ENCODE results near the gene THAP11. TPM values are rescaled to one million over a fixed set of nuclear protein-coding genes. Genes with fewer than 3 reads are reported as not detected.

Gene THAP11
- total RNA-seq, 4 donors from 2014 or later = 60.2 to 101 (median 78.3) TPM

- Histone ChIP-seq H3K36me3 (peaks cover 31 to 69% (median 61%) of the 10 kb centered on the region in 4 donors), H3K27me3 (no peaks in the 10 kb centered on the region), H3K9me3 (no peaks in the 10 kb centered on the region), H3K4me1 (peaks cover 26 to 49% (median 36%) of the 10 kb centered on the region in 4 donors), H3K4me3 (peak overlapping the region; percentile 87 to 100 (median 96)), H3K27ac (replicated peaks in 1 of 4) (peak overlapping the region; percentile 83 to 91 (median 88))
- intact Hi-C loops (cut with DNase I) = loop anchor here (5.0 kb wide), 1 partner anchor 56 kb away; no protein-coding TSS in a partner anchor
- no peak for DNase-seq (ENCODE audit: extremely low spot score)
- TF ChIP-seq POLR2A (IDR thresholded peaks at IDR 0.05; ENCODE audit: low read depth) = no peak
- no peak for TF ChIP-seq CTCF (IDR thresholded peaks at IDR 0.05)
- TF ChIP-seq EP300 (IDR thresholded peaks at IDR 0.05) = no peak
- no peak for TF ChIP-seq POLR2AphosphoS5 (IDR thresholded peaks at IDR 0.05)
- 14% methylated on average over 23 of the region's 23 CpGs for WGBS
Measured at GRCh38 chr16:67873435-67874370, 31.6 kb downstream of the THAP11 start.

GRCh38 chr16:67874372-67874771 is 32.3 kb downstream of the THAP11 start:
- Histone ChIP-seq H3K4me1 (peaks cover 26 to 46% (median 36%) of the 10 kb centered on the region in 4 donors), H3K27ac (replicated peaks in 1 of 4) (no peak overlapping the region), H3K4me3 (peak overlapping the region; percentile 87 to 100 (median 96)), H3K36me3 (peaks cover 35 to 69% (median 61%) of the 10 kb centered on the region in 4 donors), H3K9me3 (no peaks in the 10 kb centered on the region), H3K27me3 (no peaks in the 10 kb centered on the region)
- intact Hi-C loops (cut with DNase I) = loop anchor here (5.0 kb wide), 1 partner anchor 57 kb away; no protein-coding TSS in a partner anchor
- no peak for TF ChIP-seq POLR2A (IDR thresholded peaks at IDR 0.05; ENCODE audit: low read depth)
- TF ChIP-seq POLR2AphosphoS5 (IDR thresholded peaks at IDR 0.05) = no peak
- TF ChIP-seq EP300 (IDR thresholded peaks at IDR 0.05) = no peak
- TF ChIP-seq CTCF (IDR thresholded peaks at IDR 0.05) = no peak
- DNase-seq (ENCODE audit: extremely low spot score) = no peak
- 46% methylated on average over 3 of the region's 3 CpGs for WGBS

- DNase-seq (ENCODE audit: extremely low spot score) = no peak
- H3K9me3 ChIP-seq = no peaks in the 10 kb centered on the region
- 91% methylated on average over 5 of the region's 11 CpGs for WGBS
- TF ChIP-seq POLR2AphosphoS5 (IDR thresholded peaks at IDR 0.05) = no peak
- no peak for TF ChIP-seq EP300 (IDR thresholded peaks at IDR 0.05)
- no peak for TF ChIP-seq POLR2A (IDR thresholded peaks at IDR 0.05; ENCODE audit: low read depth)
- TF ChIP-seq CTCF (IDR thresholded peaks at IDR 0.05) = no peak
- no peak overlapping the region for H3K27ac ChIP-seq (replicated peaks in 1 of 4)
- intact Hi-C loops (cut with DNase I) = no loop called here
- H3K4me3 ChIP-seq = no peak overlapping the region
- peaks cover 35 to 43% (median 37%) of the 10 kb centered on the region in 4 donors for H3K4me1 ChIP-seq
- H3K36me3 ChIP-seq = peaks cover 58 to 69% (median 65%) of the 10 kb centered on the region in 4 donors
- H3K27me3 ChIP-seq = no peaks in the 10 kb centered on the region
Measured at GRCh38 chr16:67877064-67877463, 34.9 kb downstream of the THAP11 start.

GRCh38 chr16:67878232-67878631 is 36.1 kb downstream of the THAP11 start:
- peaks cover 70 to 78% (median 77%) of the 10 kb centered on the region in 4 donors for H3K36me3 ChIP-seq
- intact Hi-C loops (cut with DNase I) = no loop called here
- TF ChIP-seq CTCF (IDR thresholded peaks at IDR 0.05) = no peak
- TF ChIP-seq POLR2AphosphoS5 (IDR thresholded peaks at IDR 0.05) = no peak
- no peak for TF ChIP-seq POLR2A (IDR thresholded peaks at IDR 0.05; ENCODE audit: low read depth)
- no peak for TF ChIP-seq EP300 (IDR thresholded peaks at IDR 0.05)
- 73% methylated on average over 5 of the region's 6 CpGs for WGBS
- H3K27me3 ChIP-seq = no peaks in the 10 kb centered on the region
- peaks cover 29 to 41% (median 34%) of the 10 kb centered on the region in 4 donors for H3K4me1 ChIP-seq
- H3K9me3 ChIP-seq = no peaks in the 10 kb centered on the region
- no peak for DNase-seq (ENCODE audit: extremely low spot score)
- no peak overlapping the region for H3K27ac ChIP-seq (replicated peaks in 1 of 4)
- H3K4me3 ChIP-seq = no peak overlapping the region
